Measurements from ENCODE around the gene PRLR.
"Not testable (repeated sequence)": the region's sequence is repeated elsewhere in the genome, so short reads cannot be mapped to it uniquely, and the experiment has no call there.

PRLR gene

GRCh38 chr5:35198075-35198474, 32.2 kb downstream of the PRLR start:
- in situ Hi-C loops (cut with MboI; ENCODE audit: low sequenced_read_pairs) = no loop called here

DNA sequence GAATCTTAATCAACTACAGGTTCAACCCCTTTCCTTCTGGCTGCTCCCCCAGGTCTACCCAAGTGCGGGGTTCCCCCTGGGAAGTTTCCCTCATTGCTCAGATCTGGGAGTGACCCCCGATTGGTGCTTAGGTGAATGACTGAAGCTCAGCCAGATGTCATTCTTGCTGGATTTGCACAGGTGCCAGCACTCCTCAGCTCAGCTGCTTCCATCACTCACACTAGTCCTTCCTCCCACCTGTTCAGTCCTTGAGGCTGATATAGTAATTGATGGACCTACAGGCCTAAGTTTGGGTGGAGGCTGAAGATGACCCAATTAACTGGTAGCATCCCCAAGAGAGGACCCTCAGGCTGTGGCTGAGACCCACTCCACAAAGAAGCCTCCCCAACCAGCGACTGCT, 32.9 kb downstream of the PRLR start:
- in situ Hi-C loops (cut with MboI; ENCODE audit: low sequenced_read_pairs) = no loop called here

DNA sequence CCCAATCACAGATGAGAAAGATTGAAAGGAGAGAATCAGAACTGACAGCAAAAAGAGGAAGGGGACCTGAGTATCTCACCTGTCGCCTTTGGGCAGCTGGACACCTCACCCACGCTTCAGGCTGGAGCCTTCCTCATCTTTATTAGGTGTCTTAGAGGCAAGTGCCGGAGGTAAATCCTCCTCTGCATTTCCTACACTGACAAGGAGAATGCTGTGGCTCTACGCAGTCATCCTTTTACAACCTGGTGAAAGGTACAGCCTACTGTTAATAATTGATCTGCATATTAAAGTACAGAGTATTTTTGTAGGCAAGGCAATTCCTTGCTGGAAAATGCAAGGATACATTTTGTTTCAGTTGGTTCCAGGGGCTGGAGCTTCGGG, 34.8 kb downstream of the PRLR start:
- in situ Hi-C loops (cut with MboI; ENCODE audit: low sequenced_read_pairs) = no loop called here

DNA sequence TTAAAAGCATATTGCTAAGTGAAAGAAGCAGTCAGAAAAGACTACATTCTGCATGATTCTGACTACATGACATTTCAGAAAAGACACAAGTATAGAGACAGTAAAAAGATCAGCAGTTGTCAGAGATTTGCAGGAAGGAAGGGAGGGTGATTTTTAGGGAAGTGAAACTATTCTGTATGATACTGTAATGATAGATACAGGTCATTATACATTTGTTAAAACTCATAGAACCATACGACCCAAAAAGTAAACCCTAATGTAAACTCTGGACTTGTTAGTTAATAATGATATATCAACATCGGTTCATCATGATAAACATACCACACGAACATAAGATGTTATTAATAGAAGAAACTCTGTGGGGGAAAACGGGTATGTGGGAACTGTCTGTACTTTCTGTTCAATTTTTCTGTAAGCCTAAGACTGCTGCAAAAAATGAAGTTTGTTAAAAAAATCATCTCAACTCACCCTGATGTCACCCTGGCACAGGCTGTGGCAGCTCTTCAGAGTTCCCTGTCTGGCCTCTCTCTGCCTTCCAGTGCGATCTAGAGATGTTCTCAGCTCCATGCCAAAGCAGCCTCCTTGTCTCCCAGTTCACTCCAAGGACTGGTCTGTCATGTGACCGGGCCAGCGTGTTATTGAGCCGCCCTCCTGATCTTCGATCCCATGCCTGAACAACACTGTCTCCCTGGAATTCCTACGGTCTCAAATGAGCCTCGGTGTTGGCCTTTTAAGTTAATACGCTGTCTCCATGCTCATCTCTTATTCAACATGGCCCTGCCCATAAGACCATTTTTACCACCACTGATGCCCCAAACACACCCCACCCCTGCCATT, 35.4 kb downstream of the PRLR start:
- in situ Hi-C loops (cut with MboI; ENCODE audit: low sequenced_read_pairs) = no loop called here

GRCh38 chr5:35192506-35192905, 37.8 kb downstream of the PRLR start:
- in situ Hi-C loops (cut with MboI; ENCODE audit: low sequenced_read_pairs) = no loop called here

DNA sequence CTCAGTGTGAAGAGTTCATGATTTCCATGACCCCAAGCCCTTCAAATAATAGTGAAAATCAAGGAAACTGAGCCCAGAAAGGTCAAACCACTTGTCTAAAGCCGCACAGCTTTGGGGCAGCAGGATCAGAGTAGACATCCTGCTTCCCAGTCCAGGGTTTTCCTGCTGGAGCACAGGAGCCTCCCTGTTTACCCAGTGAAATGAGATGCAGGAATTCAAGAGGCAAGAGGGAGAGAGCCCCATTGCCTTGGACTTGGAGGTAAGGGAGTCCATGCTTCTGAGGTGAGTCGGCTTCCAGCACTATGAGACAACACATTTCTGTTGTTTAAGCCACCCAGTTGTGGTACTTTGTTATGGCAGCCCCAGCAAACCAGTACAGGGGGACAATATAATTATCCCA, 40.5 kb downstream of the PRLR start:
- in situ Hi-C loops (cut with MboI; ENCODE audit: low sequenced_read_pairs) = not testable (repeated sequence)

DNA sequence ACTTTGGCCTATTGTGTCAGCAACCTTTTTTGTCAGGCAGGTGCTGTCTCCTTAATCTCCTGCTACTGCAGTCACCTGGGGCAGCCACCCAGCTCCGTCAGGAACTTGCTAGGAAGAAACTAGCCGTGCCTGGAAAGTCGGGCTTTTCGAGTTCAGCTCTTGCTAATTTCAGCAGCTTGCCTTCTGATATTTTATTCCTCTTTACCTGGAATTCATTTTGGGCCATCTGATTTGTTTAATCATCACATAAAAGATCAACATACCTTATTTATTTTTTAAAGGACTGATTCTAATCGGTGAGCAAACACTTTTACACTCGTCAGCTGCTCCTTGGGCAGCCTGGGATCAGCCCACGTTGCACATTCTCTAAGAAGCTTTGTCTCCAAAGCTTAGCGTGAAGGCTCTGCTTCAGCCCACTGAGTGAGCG, 42.2 kb downstream of the PRLR start:
- in situ Hi-C loops (cut with MboI; ENCODE audit: low sequenced_read_pairs) = no loop called here

DNA sequence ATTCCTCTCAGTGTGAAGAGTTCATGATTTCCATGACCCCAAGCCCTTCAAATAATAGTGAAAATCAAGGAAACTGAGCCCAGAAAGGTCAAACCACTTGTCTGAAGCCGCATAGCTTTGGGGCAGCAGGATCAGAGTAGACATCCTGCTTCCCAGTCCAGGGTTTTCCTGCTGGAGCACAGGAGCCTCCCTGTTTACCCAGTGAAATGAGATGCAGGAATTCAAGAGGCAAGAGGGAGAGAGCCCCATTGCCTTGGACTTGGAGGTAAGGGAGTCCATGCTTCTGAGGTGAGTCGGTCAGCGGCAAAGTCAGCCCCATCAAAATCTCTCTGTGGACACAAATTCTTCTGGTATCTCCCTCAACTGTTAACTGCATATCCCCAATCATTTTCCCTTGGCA, 42.7 kb downstream of the PRLR start:
- in situ Hi-C loops (cut with MboI; ENCODE audit: low sequenced_read_pairs) = not testable (repeated sequence)

GRCh38 chr5:35186749-35187148, 43.5 kb downstream of the PRLR start:
- in situ Hi-C loops (cut with MboI; ENCODE audit: low sequenced_read_pairs) = no loop called here

- in situ Hi-C loops (cut with MboI; ENCODE audit: low sequenced_read_pairs) = no loop called here
Measured at GRCh38 chr5:35185518-35185917, 44.8 kb downstream of the PRLR start.

- in situ Hi-C loops (cut with MboI; ENCODE audit: low sequenced_read_pairs) = no loop called here
Measured at GRCh38 chr5:35183556-35183955, 46.7 kb downstream of the PRLR start.

GRCh38 chr5:35182910-35183535, 47.3 kb downstream of the PRLR start:
- in situ Hi-C loops (cut with MboI; ENCODE audit: low sequenced_read_pairs) = no loop called here

- in situ Hi-C loops (cut with MboI; ENCODE audit: low sequenced_read_pairs) = no loop called here
Measured at GRCh38 chr5:35182486-35182885, 47.8 kb downstream of the PRLR start.

- in situ Hi-C loops (cut with MboI; ENCODE audit: low sequenced_read_pairs) = no loop called here
Measured at GRCh38 chr5:35180046-35180445, 50.2 kb downstream of the PRLR start.

DNA sequence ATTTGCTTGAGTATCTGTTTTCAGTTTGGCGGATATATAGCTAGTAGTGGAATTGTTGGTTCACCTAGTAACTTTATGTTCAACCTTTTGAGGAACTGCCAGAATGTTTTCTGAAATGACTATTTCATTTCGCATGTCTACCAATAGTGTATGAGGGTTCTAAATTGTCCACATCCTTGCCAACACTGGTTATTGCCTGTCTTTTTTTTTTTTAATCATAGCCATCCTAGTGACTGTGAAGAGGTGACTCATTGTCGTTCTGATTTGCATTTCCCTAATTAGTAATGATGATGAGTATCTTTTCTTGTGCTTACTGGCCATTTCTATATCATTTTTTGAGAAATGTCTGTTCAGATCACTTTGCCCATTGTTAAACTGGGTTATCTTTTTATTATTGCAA, 52.5 kb downstream of the PRLR start:
- in situ Hi-C loops (cut with MboI; ENCODE audit: low sequenced_read_pairs) = no loop called here

- in situ Hi-C loops (cut with MboI; ENCODE audit: low sequenced_read_pairs) = no loop called here
Measured at GRCh38 chr5:35172533-35172932, 57.8 kb downstream of the PRLR start.

GRCh38 chr5:35171991-35172390, 58.3 kb downstream of the PRLR start:
- in situ Hi-C loops (cut with MboI; ENCODE audit: low sequenced_read_pairs) = no loop called here

- in situ Hi-C loops (cut with MboI; ENCODE audit: low sequenced_read_pairs) = no loop called here
Measured at GRCh38 chr5:35171078-35171477, 59.2 kb downstream of the PRLR start.

DNA sequence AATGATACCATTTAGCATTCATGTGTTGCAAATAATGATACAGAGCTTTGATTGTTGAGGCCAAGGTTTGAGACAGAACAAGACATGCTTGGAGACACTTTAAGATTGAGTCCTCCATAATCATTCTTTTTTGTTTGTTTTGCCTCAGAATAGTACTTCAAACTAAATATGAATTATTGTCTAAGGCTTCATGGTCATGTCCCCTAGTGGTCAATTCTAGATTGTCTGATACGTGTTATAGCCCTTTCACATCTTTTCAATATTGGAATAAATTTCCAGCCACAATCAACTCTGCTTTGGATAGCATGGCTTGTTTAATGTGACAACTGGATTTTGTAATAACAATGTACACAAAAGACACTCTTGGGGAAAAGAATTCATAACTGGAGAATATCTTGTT, 64.2 kb downstream of the PRLR start:
- in situ Hi-C loops (cut with MboI; ENCODE audit: low sequenced_read_pairs) = no loop called here

GRCh38 chr5:35164860-35165542, 65.3 kb downstream of the PRLR start:
- in situ Hi-C loops (cut with MboI; ENCODE audit: low sequenced_read_pairs) = no loop called here

DNA sequence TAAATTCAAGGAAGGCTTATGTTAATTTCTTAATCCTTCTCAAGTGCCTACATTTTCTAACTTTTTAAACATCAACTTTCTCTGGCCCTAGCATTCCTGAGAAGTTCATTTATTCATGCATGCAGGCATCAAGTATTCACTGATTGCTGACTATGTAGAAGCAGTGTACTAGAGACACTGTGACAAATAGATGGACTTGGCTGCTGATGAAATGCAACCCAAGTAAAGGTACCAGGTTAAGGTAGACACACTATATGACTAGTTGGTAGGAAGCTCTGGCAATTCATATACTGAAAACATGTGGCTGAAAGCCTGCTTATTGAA, 66.6 kb downstream of the PRLR start:
- in situ Hi-C loops (cut with MboI; ENCODE audit: low sequenced_read_pairs) = no loop called here

Data from hTERT RPE-1 (cell line).